WERI-Rb-1 (cell line): ENCODE data around the gene ZNF213.
A peak's percentile ranks its signal among the peaks of the same experiment; 100 is the strongest.

Source experiments
- DNase-seq: peaks from one replicate; pipeline ENCODE4 v3.0.0-alpha.2; 2020
- H3K27ac ChIP-seq: fragments of 250-450 bp; sonication (Bioruptor Pico); 2 replicates; pipeline ENCODE4 v1.5.1; 2020; ENCODE audit warnings: mild to moderate bottlenecking, moderate library complexity
- H3K27me3 ChIP-seq: fragments of 250-450 bp; sonication (Bioruptor Pico); 2 replicates; pipeline ENCODE4 v1.5.1; 2021; ENCODE audit warnings: mild to moderate bottlenecking, low read depth, moderate library complexity; ENCODE audit not compliant: insufficient read depth, severe bottlenecking
- H3K36me3 ChIP-seq: fragments of 250-450 bp; sonication (Bioruptor Pico); 2 replicates; pipeline ENCODE4 v1.5.1; 2020; ENCODE audit warnings: mild to moderate bottlenecking, moderate library complexity
- H3K4me3 ChIP-seq: 2 replicates; pipeline ENCODE4 v1.5.1; 2011; ENCODE audit warnings: low read depth, mild to moderate bottlenecking, control low read depth, low read length
- H3K9me3 ChIP-seq: fragments of 250-450 bp; sonication (Bioruptor Pico); 2 replicates; pipeline ENCODE4 v1.5.1; 2021; ENCODE audit warnings: mild to moderate bottlenecking, moderate library complexity; ENCODE audit not compliant: severe bottlenecking
- TF ChIP-seq, protein P1 (sequence below): IDR thresholded peaks from 2 replicates; pipeline ENCODE4 v1.5.1; 2011; ENCODE audit warnings: low read depth, mild to moderate bottlenecking, control low read depth, inconsistent platforms, low read length

ZNF213 gene

DNA sequence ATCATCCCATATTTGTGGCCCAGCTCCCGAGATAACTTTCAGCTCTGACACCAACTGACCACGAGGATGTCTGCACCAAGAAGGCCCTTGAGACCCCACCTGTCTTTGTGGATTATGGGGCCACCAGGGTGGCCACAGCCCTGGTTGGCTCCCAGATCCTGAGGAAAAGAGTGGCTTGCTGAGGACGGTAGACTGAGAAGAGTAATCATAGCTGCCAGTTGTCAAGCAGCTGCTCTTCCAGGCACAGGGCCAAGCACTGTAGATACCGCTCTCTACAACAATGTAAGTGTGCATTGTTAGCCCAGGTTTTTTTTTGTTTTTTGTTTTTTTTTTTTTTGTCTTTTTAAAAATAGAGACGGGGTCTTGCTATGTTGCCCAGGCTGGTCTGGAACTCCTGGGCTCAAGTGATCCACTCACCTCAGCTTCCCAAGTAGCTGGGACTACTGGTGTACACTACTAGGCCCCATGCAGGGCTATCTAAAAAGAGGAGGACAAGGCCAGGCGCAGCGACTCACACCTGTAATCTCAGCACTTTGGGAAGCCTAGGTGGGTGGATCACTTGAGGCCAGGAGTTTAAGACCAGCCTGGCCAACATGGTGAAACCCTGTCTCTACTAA lies 12.9 kb upstream of the ZNF213 start:
- Histone ChIP-seq H3K36me3 (peaks cover 14% of the 10 kb centered on the region), H3K9me3 (no peaks in the 10 kb centered on the region), H3K27me3 (no peaks in the 10 kb centered on the region), H3K4me3 (no peak overlapping the region), H3K27ac (no peak overlapping the region)
- no peak for DNase-seq
- TF ChIP-seq, protein P1, sequence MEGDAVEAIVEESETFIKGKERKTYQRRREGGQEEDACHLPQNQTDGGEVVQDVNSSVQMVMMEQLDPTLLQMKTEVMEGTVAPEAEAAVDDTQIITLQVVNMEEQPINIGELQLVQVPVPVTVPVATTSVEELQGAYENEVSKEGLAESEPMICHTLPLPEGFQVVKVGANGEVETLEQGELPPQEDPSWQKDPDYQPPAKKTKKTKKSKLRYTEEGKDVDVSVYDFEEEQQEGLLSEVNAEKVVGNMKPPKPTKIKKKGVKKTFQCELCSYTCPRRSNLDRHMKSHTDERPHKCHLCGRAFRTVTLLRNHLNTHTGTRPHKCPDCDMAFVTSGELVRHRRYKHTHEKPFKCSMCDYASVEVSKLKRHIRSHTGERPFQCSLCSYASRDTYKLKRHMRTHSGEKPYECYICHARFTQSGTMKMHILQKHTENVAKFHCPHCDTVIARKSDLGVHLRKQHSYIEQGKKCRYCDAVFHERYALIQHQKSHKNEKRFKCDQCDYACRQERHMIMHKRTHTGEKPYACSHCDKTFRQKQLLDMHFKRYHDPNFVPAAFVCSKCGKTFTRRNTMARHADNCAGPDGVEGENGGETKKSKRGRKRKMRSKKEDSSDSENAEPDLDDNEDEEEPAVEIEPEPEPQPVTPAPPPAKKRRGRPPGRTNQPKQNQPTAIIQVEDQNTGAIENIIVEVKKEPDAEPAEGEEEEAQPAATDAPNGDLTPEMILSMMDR = no peak

DNA sequence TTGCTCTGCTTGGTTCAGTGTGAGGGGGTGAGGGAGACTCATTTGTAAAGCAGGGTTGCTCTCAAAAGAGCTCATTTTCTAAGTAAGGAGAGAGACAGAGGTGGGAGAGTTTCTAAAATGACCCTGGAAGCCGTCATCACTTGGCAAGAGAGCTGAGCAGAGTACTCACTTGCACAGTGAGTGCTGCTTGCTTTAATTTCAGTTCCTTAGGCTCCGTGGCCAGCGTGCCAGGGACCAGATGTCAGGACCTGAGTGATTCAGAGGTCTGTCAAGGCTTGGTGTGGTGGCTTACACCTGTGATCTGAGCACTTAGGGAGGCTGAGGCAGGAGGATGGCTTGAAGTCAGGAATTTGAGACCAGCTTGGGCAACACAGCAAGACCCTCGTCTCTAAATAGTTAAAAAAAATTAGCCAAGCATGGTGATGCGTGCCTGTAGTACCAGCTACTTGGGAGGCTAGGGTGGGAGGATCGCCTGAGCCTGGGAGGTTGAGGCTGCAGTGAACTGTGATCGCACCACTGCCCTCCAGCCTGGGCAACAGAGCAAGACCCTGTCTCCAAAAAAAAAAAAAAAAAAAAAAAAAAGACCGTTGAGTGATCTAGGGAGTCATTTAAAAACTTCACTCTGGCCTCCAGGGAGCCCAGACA lies 11.8 kb upstream of the ZNF213 start:
- no peaks in the 10 kb centered on the region for H3K9me3 ChIP-seq
- H3K27me3 ChIP-seq = no peaks in the 10 kb centered on the region
- H3K27ac ChIP-seq = no peak overlapping the region
- H3K36me3 ChIP-seq = peaks cover 12% of the 10 kb centered on the region
- DNase-seq = no peak
- H3K4me3 ChIP-seq = no peak overlapping the region
- TF ChIP-seq, protein P1 = no peak

DNA sequence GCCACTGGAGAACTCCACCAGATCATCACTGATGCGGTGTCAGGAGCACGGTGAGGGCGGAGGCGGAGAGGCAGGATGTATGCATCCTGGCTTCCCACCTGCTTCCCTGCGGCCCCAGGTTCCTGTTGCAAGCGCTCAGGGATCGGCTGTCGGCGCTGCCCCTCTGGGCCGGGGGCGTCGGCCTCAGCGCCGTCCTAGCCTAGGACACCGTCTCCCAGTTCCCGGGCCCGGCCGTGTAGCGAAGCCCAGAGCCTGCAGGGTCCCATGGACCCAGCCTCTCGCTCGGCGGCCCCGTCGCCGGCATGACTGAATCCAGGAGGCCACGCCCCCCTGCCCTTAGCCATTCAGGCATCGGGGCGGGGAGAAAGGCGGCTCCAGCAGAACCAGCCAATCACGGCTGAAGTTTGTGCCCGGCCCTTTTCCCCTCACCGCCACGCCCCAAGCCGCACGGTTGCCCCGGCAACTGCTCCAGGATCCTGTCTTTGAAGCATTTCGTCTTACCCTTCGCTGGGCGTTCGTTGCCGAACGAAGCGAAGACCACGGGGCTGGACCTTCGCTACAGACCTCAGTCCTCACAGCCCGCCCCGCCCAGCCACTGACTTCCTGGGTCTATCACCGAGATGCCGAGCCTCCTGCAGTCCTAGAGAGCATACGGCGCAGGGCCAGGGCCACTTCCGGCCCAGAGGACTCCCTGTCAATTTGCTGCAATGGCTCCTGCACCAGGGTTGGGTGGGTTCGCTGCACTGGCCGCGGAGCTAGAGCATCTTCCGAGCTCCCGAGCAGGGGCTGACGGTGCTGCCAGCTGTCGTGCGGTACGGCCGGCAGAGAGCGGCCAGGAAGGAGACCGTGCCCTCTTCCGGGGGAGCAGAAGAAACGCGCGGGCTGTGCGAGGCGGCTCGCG lies 10.6 kb upstream of the ZNF213 start:
- Histone ChIP-seq H3K4me3 (peak overlapping the region; percentile 66), H3K9me3 (no peaks in the 10 kb centered on the region), H3K27me3 (no peaks in the 10 kb centered on the region), H3K27ac (peak overlapping the region; percentile 71), H3K36me3 (peaks cover 16% of the 10 kb centered on the region)
- TF ChIP-seq, protein P1 = 0 out of 2 replicates have a peak, but pooled peaks have one; percentile 8
- peak; percentile 96 for DNase-seq

DNA sequence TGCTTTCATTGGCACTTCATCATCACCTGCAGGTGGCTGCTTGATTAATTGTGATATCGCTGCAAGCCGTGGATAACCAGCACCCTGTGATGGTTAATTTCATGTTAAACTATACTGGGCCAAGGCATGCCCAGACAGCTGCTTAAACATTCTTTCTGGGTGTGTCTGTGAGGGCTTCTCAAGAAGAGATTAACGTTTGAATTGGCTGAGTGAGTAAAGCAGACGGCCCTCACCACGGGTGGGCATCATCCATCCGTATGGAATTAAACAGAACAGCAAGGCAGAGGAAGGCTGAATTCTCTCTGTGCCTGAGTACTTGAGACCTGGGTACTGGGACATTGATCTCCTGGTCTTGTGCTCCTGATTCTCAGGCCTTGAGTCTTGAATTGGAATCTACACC lies 7.1 kb upstream of the ZNF213 start:
- Histone ChIP-seq H3K4me3 (no peak overlapping the region), H3K27ac (peak overlapping the region; percentile 62), H3K27me3 (no peaks in the 10 kb centered on the region), H3K9me3 (no peaks in the 10 kb centered on the region), H3K36me3 (peaks cover 32% of the 10 kb centered on the region)
- peak; percentile 87 for DNase-seq
- TF ChIP-seq, protein P1 = no peak

DNA sequence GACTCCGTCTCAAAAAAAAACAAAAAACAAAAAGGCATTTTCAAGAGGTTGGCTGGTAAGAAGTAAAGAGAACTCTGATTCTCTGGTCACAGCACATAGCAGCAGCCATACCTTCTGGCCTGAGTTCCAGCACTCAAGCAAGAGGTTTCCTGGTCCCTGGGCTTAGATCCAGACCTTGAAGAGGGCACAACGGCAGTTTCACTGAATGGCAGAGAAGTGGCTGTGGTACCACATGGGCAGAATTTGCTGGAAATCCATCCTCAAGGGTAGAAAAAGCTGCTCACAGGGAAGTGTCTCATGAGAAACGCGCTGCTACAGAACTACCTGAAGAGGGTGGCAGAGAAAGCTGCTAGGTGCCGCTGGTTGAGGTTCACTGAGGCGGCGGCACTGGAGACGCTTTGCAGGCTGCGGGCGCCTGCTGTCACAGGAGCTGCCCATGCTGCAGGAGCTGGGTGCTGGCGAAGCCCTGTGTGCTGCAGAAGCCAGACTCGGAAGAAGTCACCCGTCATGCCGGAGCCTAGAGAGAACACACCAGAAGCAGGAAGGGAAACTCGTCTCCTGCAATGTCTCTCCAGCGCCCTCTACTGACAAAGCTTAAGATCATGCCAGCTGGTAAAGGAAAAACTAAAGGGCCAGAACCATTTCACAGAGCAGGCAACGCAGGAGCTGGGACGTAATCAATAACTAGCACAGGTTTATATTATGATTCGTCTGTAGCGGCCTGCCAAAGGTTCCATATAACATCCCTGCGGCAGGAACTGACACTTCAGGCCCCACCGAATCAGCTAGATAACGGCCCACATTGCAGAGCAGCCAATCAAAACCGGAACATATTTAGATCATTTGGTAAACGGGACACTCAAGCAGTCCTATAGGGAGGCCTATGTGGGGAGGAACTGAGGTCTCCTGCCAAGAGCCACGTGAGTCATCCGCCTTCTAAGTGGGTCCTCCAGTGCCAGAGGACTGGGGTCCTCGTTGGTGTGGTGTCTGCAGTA lies 5.4 kb upstream of the ZNF213 start:
- Histone ChIP-seq H3K4me3 (peak overlapping the region; percentile 16), H3K36me3 (peaks cover 45% of the 10 kb centered on the region), H3K27me3 (no peaks in the 10 kb centered on the region), H3K9me3 (no peaks in the 10 kb centered on the region), H3K27ac (peak overlapping the region; percentile 62)
- peak; percentile 82 for DNase-seq
- TF ChIP-seq, protein P1 = peak; percentile 88
